Choroid plexus epithelial cell (primary cell): Measurements from ENCODE around the gene RUBCN.
A peak's percentile ranks its signal among the peaks of the same experiment; 100 is the strongest.

Experiments used
- DNase-seq: peaks from one replicate; pipeline ENCODE4 v3.0.0-alpha.2; 2010; ENCODE audit warnings: low read depth
- H3K4me3 ChIP-seq: 2 replicates; pipeline ENCODE4 v1.5.1; 2011; ENCODE audit warnings: low read depth, mild to moderate bottlenecking, control low read depth, low read length, moderate library complexity
- CTCF ChIP-seq: conservative IDR thresholded peaks from 2 replicates; pipeline ENCODE4 v1.5.1; 2011; ENCODE audit warnings: low read depth, mild to moderate bottlenecking, control low read depth, inconsistent platforms, low read length, moderate library complexity

RUBCN gene

GRCh38 chr3:197756704-197757103, 20.0 kb upstream of the RUBCN start:
- no peak overlapping the region for H3K4me3 ChIP-seq
- no peak for DNase-seq
- no peak for TF ChIP-seq CTCF

- DNase-seq, result peak; percentile 29
- TF ChIP-seq CTCF, result peak; percentile 21
Observed at GRCh38 chr3:197753263-197753662, 16.6 kb upstream of the RUBCN start.

GRCh38 chr3:197752107-197752506, 15.4 kb upstream of the RUBCN start:
- no peak overlapping the region for H3K4me3 ChIP-seq
- TF ChIP-seq CTCF, result no peak
- DNase-seq, result no peak

More at GRCh38 chr3:197753263-197753662, 16.6 kb upstream of the RUBCN start:
- H3K4me3 ChIP-seq, result no peak overlapping the region

GRCh38 chr3:197750858-197751737, 14.4 kb upstream of the RUBCN start:
- DNase-seq, result peak; percentile 59
- no peak for TF ChIP-seq CTCF
- peak overlapping the region; percentile 63 for H3K4me3 ChIP-seq

- DNase-seq, result peak; percentile 78
- H3K4me3 ChIP-seq, result peak overlapping the region; percentile 63
- TF ChIP-seq CTCF, result peak; percentile 37
Observed at GRCh38 chr3:197750396-197750831, 13.7 kb upstream of the RUBCN start.

GRCh38 chr3:197749601-197750395, 13.1 kb upstream of the RUBCN start, which contains the start of gene FYTTD1:
Gene FYTTD1, plus strand, starts transcription at chr3:197749883. Its CDS starts 89 bp downstream, at chr3:197749972.
- DNase-seq, result peak; percentile 86
- H3K4me3 ChIP-seq, result peak within 1 kb of the TSS; percentile 63
- TF ChIP-seq CTCF, result peak; percentile 44
